ENCODE data around the gene NUBP2. TPM values are rescaled to one million over a fixed set of nuclear protein-coding genes. Genes with fewer than 3 reads are reported as not detected.

Gene NUBP2
- total and polyA plus RNA-seq, 8 donors, result 20.4 to 58.8 (median 31.0) TPM

DNA sequence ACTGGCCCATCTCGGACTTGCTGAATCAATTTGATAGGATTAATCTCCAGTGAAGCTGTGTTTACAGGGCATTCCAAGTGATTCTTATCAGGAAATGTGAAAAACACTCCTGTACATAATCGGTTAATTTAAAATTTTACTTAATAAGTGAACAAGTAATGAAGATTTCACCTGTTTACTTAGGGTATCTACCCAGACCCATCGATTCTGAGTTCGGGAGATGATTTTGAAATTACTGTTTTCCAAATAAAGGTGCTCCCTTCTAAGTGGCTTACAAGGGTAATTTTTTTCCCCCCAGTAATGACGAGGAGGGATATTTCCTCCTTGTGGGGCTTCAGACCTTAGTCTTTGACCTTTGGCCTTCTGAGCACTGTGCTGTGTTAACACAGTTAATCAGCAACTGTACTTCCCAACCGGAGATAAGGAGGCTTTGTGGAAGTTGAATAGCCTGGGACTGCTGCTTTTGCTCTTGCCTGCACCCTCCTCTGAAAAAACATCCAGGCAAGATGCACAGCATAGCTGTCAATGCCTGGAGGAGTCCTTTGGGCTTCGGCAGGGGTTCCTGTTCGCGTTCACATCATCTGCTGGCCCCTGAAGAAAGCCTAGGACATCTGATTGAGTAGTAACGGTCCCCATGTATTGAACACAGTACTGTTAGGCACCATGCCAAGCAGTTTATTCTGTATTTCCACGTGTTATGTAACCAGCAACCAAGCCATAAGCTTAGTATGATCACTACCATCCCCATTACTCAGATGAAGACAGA, 46.1 kb downstream of the NUBP2 start:
- Histone ChIP-seq H3K4me3 (peak overlapping the region in 3 of 4 donors; percentile 92 to 96 (median 94)), H3K27me3 (no peaks in the 10 kb centered on the region), H3K27ac (peak overlapping the region in 2 of 4 donors; percentile 51 to 63), H3K4me1 (peaks cover 21 to 30% (median 24%) of the 10 kb centered on the region in 3 donors), H3K9me3 (no peaks in the 10 kb centered on the region), H3K36me3 (no peaks in the 10 kb centered on the region)
- FAIRE-seq (no peak), ATAC-seq (no peak), DNase-seq (no peak)
- TF ChIP-seq, protein P1, sequence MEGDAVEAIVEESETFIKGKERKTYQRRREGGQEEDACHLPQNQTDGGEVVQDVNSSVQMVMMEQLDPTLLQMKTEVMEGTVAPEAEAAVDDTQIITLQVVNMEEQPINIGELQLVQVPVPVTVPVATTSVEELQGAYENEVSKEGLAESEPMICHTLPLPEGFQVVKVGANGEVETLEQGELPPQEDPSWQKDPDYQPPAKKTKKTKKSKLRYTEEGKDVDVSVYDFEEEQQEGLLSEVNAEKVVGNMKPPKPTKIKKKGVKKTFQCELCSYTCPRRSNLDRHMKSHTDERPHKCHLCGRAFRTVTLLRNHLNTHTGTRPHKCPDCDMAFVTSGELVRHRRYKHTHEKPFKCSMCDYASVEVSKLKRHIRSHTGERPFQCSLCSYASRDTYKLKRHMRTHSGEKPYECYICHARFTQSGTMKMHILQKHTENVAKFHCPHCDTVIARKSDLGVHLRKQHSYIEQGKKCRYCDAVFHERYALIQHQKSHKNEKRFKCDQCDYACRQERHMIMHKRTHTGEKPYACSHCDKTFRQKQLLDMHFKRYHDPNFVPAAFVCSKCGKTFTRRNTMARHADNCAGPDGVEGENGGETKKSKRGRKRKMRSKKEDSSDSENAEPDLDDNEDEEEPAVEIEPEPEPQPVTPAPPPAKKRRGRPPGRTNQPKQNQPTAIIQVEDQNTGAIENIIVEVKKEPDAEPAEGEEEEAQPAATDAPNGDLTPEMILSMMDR (IDR thresholded peaks at IDR 0.05), result no peak
- intact Hi-C loops (cut with DNase I), result no loop called here
- 14 to 20% methylated on average over 11 of the region's 11 CpGs for WGBS, 2 donors

DNA sequence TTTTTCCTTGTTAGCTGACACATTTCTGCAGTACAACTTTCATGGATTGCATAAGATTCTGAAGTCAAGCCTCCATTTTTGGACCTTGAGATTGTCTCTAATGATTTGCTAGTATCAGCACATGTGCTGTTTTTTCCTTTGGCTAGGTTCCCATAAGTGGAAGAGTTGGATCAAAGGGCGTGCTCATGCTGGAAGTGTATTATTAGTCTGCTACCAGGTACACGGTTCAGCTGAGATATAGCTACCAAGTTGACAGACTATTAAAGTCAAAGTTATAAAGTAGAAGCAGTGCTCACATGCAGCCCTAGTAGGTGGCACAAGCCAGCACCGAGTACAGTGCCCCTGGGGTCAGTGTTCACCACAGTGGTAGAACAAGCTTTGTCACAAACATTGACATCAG, 47.5 kb downstream of the NUBP2 start:
- intact Hi-C loops (cut with DNase I), result no loop called here
- TF ChIP-seq, protein P1 (IDR thresholded peaks at IDR 0.05), result no peak
- Histone ChIP-seq H3K4me1 (peaks cover 19 to 24% (median 24%) of the 10 kb centered on the region in 3 donors), H3K27ac (peak overlapping the region; percentile 3 to 63 (median 36)), H3K36me3 (no peaks in the 10 kb centered on the region), H3K4me3 (no peak overlapping the region), H3K27me3 (no peaks in the 10 kb centered on the region), H3K9me3 (no peaks in the 10 kb centered on the region)
- FAIRE-seq (no peak), DNase-seq (peak in 1 of 6 donors; percentile 51), ATAC-seq (peak; percentile 8 to 25 (median 17))
- 15 to 20% methylated on average over 3 of the region's 3 CpGs for WGBS, 2 donors

DNA sequence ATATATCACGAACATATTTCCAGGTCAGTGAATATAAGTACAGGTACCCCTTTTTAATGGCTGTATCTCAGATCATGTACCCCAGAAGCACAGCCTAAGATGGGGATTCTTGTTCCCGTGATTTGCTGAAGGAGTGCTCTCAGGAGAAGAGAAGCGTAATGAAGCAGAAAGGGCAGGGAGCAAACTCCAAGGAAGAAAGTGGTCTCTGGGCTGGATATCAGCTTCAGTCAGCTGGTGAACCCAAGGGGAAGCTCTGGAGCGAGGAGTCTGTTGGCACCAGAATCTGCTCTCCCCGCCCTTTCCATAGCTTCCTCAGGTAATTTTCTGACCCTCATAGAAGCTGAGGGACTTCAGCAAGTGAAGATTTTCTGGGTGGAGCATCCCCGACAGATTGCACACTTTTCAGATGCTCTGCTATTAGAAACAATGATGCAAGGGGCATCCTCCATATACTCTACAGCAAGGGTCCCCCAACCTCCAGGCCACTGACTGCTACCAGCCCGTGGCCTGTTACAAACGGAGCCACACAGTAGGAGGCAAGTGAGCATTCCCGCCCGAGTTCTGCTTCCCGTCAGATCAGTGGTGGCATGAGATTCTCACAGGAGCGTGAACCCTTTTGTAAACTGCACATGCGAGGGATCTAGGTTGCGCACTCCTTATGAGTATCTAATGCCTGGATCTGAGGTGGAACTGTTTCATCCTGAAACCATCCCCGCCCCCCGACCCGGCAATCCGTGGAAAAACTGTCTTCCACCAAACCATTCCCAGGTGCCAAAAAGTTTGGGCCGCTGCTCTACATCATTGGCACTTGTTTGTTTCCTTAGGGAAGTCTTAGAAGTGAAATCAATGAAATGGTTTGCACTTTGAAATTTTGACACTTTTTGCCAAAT, 48.7 kb downstream of the NUBP2 start:
- no peak for ATAC-seq
- no peaks in the 10 kb centered on the region for H3K9me3 ChIP-seq
- H3K4me1 ChIP-seq, result peaks cover 15 to 24% (median 19%) of the 10 kb centered on the region in 3 donors
- intact Hi-C loops (cut with DNase I), result no loop called here
- no peak overlapping the region for H3K27ac ChIP-seq
- no peaks in the 10 kb centered on the region for H3K36me3 ChIP-seq
- no peak for DNase-seq
- H3K27me3 ChIP-seq, result no peaks in the 10 kb centered on the region
- H3K4me3 ChIP-seq, result no peak overlapping the region
- 75 to 91% methylated on average over 19 of the region's 19 CpGs for WGBS, 2 donors
- no peak for FAIRE-seq
- TF ChIP-seq, protein P1 (IDR thresholded peaks at IDR 0.05), result no peak

DNA sequence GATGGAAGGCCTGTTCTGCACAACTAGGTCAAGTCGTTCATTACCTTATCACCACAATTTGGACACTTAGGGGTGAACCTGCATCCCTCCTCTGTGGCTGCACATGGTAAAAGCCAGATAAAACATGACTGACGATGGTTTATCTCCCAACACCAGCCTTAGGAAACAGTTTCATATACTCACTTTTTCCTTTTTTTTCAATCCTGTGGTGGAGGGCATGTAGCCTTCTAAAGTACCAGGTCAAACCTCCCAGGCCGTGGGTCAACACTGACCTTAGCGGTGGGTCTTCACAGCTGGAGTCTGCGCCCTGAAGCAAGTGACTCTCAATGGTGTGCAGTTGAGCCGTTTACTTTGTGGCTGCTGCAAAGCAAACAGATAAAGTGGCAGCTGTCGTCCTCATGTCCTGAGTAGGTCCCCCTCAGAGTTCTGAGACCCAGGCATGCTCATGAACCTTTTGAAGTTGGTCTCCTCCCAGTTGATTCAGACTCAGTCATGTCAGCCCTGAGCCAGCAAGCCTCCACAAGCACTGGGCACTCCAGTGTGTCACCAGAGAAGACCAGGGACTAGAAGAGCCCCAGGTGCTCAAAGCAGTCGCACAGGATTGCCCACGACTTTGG, 50.2 kb downstream of the NUBP2 start:
- Histone ChIP-seq H3K4me3 (no peak overlapping the region), H3K27me3 (no peaks in the 10 kb centered on the region), H3K4me1 (peaks cover 15 to 24% (median 19%) of the 10 kb centered on the region in 3 donors), H3K9me3 (no peaks in the 10 kb centered on the region), H3K27ac (no peak overlapping the region), H3K36me3 (no peaks in the 10 kb centered on the region)
- ATAC-seq (no peak), FAIRE-seq (no peak), DNase-seq (no peak)
- intact Hi-C loops (cut with DNase I), result no loop called here
- TF ChIP-seq, protein P1 (IDR thresholded peaks at IDR 0.05), result no peak
- 57 to 64% methylated on average over 9 of the region's 9 CpGs for WGBS, 2 donors

All from pancreas (tissue), 10 donors.